GM04504 (cell line): Measurements from ENCODE around the gene TXLNG.
A peak's percentile ranks its signal among the peaks of the same experiment; 100 is the strongest.
"Not testable (repeated sequence)": the region's sequence is repeated elsewhere in the genome, so short reads cannot be mapped to it uniquely, and the experiment has no call there.

ENCODE experiments used
- DNase-seq: peaks from one replicate; pipeline ENCODE4 v3.0.0-alpha.2; 2012; ENCODE audit warnings: low read depth

TXLNG gene

GRCh38 chrX:16786139-16786790 is at the start of gene TXLNG:
TSS of gene TXLNG (plus strand) at chrX:16786466. CDS start at chrX:16786488, 22 bp downstream.
- DNase-seq = peak; percentile 99

- DNase-seq = no peak
Measured at GRCh38 chrX:16737024-16737423, 49.2 kb upstream of the TXLNG start.

- no peak for DNase-seq
Measured at GRCh38 chrX:16739574-16739973, 46.7 kb upstream of the TXLNG start.

- DNase-seq = peak; percentile 60
Measured at GRCh38 chrX:16743604-16744325, 42.5 kb upstream of the TXLNG start.

DNA sequence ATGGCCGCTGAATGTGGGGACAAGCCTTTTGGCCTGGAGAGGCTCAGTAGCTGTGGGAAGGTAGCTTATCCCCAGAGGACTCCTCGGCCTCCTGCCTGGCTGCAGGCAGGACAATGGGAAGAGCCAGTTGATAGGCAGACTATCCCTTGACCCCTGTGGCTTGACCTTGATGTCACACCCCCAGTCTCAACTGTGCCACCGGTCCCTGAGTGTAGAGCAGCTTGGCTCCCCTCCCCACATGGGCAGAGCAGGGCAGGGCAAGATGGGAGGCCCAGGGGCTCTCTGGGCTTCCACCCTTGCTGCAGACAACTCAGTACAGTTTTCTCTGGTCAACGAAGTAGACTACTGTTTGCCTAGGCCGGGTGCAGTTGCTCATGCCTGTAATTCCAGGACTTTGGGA is 41.2 kb upstream of the TXLNG start:
- DNase-seq = no peak

- no peak for DNase-seq
Measured at GRCh38 chrX:16745659-16746058, 40.6 kb upstream of the TXLNG start.

- DNase-seq = no peak
Measured at GRCh38 chrX:16748425-16748824, 37.8 kb upstream of the TXLNG start.

DNA sequence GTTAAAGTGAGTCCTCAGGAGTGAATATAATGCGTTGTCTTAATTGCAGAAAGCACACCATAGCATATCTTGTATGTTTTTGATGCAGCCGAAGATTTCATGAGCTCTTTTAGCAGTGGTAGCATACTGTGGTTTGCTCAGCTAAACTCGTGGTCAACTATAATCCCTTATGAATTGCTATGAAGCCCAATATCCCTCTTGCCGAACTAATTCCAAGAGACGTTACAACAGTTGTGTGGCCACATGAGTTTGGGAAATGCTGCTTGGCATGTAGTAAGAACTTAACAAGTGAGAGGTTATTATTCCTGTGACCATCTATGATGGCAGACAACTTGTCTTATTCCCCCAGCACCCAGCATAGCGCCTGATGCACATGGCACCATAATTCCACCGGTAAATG is 36.1 kb upstream of the TXLNG start:
- no peak for DNase-seq

GRCh38 chrX:16754019-16754418 is 32.2 kb upstream of the TXLNG start:
- no peak for DNase-seq

DNA sequence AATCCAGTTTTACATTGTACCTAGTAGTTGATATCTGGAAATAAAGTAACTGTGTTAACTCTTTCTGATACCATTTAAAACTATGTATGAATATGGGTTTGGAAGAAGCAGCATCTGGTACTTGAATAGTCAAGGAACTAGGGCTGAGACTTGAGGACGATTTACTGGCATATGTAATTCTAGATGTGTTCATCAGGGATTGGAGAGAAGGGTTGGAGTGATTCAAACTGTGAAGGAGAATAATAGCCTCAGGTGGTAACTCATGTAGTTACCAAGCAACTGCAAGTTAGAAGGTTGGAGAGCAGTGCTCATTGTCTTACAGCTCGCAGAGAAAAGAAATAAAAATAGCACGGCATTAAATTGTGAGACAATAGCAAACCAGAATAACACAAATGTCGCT is 29.5 kb upstream of the TXLNG start:
- no peak for DNase-seq

GRCh38 chrX:16761500-16761899 is 24.8 kb upstream of the TXLNG start:
- DNase-seq = not testable (repeated sequence)

DNA sequence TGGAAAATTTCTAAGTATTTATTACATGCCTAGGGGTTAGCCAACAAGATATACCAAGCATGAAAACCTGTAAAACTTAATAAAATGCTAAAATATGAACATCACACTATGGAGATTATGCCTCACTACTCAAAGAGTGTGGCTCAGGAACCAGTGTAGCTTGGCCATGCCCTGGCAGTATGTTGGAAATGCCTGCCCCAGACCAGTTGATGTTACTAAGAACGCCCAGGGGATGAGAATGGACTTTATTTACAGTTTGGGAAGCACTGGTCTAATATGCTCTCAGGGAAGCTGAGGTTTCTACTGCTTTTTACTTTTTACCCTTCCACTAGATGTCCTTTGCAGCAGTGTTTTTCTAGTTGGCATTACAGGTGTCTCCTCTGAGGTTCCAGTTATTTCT is 23.7 kb upstream of the TXLNG start:
- no peak for DNase-seq

DNA sequence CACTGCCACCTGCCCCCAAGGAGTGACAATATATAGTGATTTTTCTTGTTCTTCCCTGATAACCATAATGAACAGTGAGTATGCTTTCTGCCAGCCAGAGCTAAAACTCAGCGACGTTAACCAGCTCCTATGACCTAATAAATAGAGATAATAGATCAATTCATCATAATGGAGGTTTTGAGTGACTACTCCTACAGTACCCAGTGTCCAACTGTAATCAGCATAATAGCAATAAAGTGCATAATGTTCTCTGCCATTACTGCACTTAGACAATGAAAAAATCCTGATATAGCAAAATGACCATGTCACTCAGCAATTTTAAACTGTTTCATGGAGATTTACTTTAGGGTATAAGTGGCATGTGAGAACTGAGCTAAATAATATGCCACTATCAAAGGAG is 20.7 kb upstream of the TXLNG start:
- no peak for DNase-seq

GRCh38 chrX:16770970-16771482 is 15.2 kb upstream of the TXLNG start:
- no peak for DNase-seq

DNA sequence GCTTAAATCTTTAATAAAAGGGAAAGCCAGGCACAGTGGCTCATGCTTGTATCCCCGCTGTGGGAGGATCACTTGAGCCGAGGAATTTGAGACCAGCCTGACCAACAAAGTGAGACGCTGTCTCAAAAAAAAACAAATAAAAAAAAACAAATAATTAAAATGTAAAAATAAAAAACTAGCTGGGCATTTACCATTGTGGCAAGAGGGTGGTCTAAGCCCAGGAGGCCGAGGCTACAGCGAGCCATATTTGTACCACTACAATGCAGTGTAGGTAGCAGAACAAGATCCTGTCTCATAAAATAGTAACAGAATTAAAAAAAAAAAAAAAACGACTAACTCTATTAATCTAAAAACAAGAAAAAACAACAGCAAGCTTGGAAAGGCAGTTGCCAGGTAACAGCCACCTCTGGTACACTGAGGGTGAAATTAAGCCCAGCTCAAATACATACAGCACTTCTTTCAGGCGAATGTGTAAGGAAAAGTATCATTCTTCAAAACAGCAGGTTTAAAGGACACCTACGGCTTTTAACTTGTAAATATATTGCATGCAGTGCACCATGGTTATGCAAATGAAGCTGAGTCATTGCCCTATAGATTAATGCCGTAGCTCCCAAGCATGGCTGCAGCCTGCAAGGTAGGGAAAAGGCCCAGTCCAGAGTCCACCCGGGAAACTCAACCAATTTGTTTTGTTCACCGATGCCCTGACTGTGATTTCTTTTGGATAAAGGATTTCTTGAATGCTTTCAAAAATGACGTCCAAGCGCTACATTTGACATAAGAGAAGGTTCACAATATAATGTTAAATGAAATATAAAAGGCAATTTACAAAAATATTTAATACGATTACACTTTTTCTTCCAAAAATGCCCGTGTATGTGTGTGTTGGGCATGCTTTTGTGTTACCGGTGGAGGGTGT is 14.5 kb upstream of the TXLNG start:
- DNase-seq = no peak

GRCh38 chrX:16772460-16772859 is 13.8 kb upstream of the TXLNG start:
- DNase-seq = no peak

GRCh38 chrX:16774746-16775145 is 11.5 kb upstream of the TXLNG start:
- no peak for DNase-seq

DNA sequence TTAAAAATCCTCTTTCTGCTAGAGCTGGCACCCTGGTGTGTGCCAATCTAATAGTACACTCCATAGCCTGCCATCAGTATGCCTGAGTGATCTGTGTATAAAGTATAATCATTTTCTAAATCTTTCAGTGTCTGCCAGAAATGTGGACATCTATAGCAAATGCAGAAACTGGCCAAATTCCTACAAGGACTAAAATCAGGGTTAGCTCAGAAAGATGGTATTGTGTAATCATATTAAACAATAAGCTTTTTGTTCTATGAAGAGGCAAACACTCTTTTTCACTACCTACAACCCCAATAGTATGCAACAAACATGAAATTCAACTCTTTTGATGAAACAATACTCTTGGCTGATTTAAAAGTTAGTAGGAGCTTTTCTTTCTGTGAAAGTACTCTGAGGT is 7.7 kb upstream of the TXLNG start:
- DNase-seq = no peak

DNA sequence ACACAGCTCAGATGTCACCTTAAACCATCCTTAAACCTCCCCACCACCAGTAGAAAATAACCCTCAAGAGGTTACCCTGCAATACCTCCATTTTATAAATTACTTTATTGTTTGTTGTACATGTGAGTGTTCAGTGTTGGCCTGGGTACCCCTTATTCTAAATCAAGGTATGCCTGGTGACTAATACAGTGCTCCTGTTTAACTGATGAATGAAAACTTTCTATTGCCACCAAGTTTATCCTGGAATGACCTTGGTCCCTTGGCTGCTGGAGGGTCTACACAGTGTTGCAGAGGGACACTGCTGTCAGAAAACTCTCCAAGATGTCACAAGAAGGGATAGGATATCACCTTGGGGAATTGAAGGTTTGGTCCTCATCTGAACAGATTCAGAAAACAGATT is 7.3 kb upstream of the TXLNG start:
- no peak for DNase-seq

DNA sequence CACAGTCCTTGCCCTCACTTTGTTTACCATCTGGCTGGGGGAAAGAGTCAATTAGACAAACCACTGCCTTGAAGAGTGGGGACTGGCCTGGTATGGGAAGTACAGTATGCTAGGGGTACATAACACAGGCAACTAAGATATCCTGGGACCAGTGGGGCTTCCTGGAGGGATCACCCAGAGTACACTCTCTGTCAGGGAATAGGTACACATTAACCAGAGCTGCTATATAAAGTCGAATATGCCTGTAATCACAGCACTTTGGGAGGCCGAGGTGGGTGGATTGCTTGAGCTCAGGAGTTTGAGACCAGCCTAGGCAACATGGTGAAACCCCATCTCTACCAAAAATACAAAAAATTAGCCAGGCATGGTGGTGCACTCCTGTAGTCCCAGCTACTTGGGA is 6.5 kb upstream of the TXLNG start:
- DNase-seq = not testable (repeated sequence)

- DNase-seq = no peak
Measured at GRCh38 chrX:16783452-16783851, 2.8 kb upstream of the TXLNG start.

- not testable (repeated sequence) for DNase-seq
Measured at GRCh38 chrX:16784440-16784839, 1.8 kb upstream of the TXLNG start.
